ENCODE measurements around the gene PIK3CB.
"Not testable (repeated sequence)": the region's sequence is repeated elsewhere in the genome, so short reads cannot be mapped to it uniquely, and the experiment has no call there.

The PIK3CB gene

GRCh38 chr3:138803006-138803653, 31.6 kb downstream of the PIK3CB start:
- no peak overlapping the region for H2AFZ ChIP-seq (ENCODE audit: low read length, unreplicated experiment)
- H3K27ac ChIP-seq (ENCODE audit: low read depth, low read length) = no peak overlapping the region
- no peaks in the 10 kb centered on the region for H3K4me1 ChIP-seq (ENCODE audit: control insufficient read depth, insufficient read depth, low read length, unreplicated experiment)
- no peaks in the 10 kb centered on the region for H3K27me3 ChIP-seq (ENCODE audit: insufficient read depth, low read length)
- H3K79me2 ChIP-seq (ENCODE audit: control insufficient read depth, insufficient read depth, low read length, unreplicated experiment) = peaks cover 24% of the 10 kb centered on the region
- no peak overlapping the region for H3K4me3 ChIP-seq (ENCODE audit: low read depth, low read length)
- H3K36me3 ChIP-seq (ENCODE audit: insufficient read depth, low read length) = no peaks in the 10 kb centered on the region

- H3K4me1 ChIP-seq (ENCODE audit: control insufficient read depth, insufficient read depth, low read length, unreplicated experiment); H3K36me3 ChIP-seq (ENCODE audit: insufficient read depth, low read length); H3K27me3 ChIP-seq (ENCODE audit: insufficient read depth, low read length); H3K4me3 ChIP-seq (ENCODE audit: low read depth, low read length); H2AFZ ChIP-seq (ENCODE audit: low read length, unreplicated experiment); H3K27ac ChIP-seq (ENCODE audit: low read depth, low read length): not testable (repeated sequence)
- peaks cover 21% of the 10 kb centered on the region for H3K79me2 ChIP-seq (ENCODE audit: control insufficient read depth, insufficient read depth, low read length, unreplicated experiment)
Observed at GRCh38 chr3:138802223-138802622, 32.5 kb downstream of the PIK3CB start.

GRCh38 chr3:138801792-138802191, 32.9 kb downstream of the PIK3CB start:
- no peaks in the 10 kb centered on the region for H3K27me3 ChIP-seq (ENCODE audit: insufficient read depth, low read length)
- H2AFZ ChIP-seq (ENCODE audit: low read length, unreplicated experiment) = no peak overlapping the region
- no peak overlapping the region for H3K27ac ChIP-seq (ENCODE audit: low read depth, low read length)
- H3K36me3 ChIP-seq (ENCODE audit: insufficient read depth, low read length) = no peaks in the 10 kb centered on the region
- H3K79me2 ChIP-seq (ENCODE audit: control insufficient read depth, insufficient read depth, low read length, unreplicated experiment) = peaks cover 21% of the 10 kb centered on the region
- no peak overlapping the region for H3K4me3 ChIP-seq (ENCODE audit: low read depth, low read length)
- H3K4me1 ChIP-seq (ENCODE audit: control insufficient read depth, insufficient read depth, low read length, unreplicated experiment) = no peaks in the 10 kb centered on the region

GRCh38 chr3:138800248-138800647, 34.5 kb downstream of the PIK3CB start:
- Histone ChIP-seq H3K27me3 (ENCODE audit: insufficient read depth, low read length) (no peaks in the 10 kb centered on the region), H3K4me3 (ENCODE audit: low read depth, low read length) (no peak overlapping the region), H2AFZ (ENCODE audit: low read length, unreplicated experiment) (no peak overlapping the region), H3K79me2 (ENCODE audit: control insufficient read depth, insufficient read depth, low read length, unreplicated experiment) (peaks cover 19% of the 10 kb centered on the region), H3K4me1 (ENCODE audit: control insufficient read depth, insufficient read depth, low read length, unreplicated experiment) (no peaks in the 10 kb centered on the region), H3K27ac (ENCODE audit: low read depth, low read length) (no peak overlapping the region), H3K36me3 (ENCODE audit: insufficient read depth, low read length) (no peaks in the 10 kb centered on the region)

- H3K36me3 ChIP-seq (ENCODE audit: insufficient read depth, low read length) = no peaks in the 10 kb centered on the region
- H3K27ac ChIP-seq (ENCODE audit: low read depth, low read length) = no peak overlapping the region
- no peaks in the 10 kb centered on the region for H3K27me3 ChIP-seq (ENCODE audit: insufficient read depth, low read length)
- no peak overlapping the region for H3K4me3 ChIP-seq (ENCODE audit: low read depth, low read length)
- no peaks in the 10 kb centered on the region for H3K4me1 ChIP-seq (ENCODE audit: control insufficient read depth, insufficient read depth, low read length, unreplicated experiment)
- H2AFZ ChIP-seq (ENCODE audit: low read length, unreplicated experiment) = no peak overlapping the region
- H3K79me2 ChIP-seq (ENCODE audit: control insufficient read depth, insufficient read depth, low read length, unreplicated experiment) = peaks cover 19% of the 10 kb centered on the region
Observed at GRCh38 chr3:138799822-138800221, 34.9 kb downstream of the PIK3CB start.

GRCh38 chr3:138797508-138798038, 37.2 kb downstream of the PIK3CB start:
- no peaks in the 10 kb centered on the region for H3K27me3 ChIP-seq (ENCODE audit: insufficient read depth, low read length)
- no peak overlapping the region for H2AFZ ChIP-seq (ENCODE audit: low read length, unreplicated experiment)
- peaks cover 11% of the 10 kb centered on the region for H3K79me2 ChIP-seq (ENCODE audit: control insufficient read depth, insufficient read depth, low read length, unreplicated experiment)
- H3K4me3 ChIP-seq (ENCODE audit: low read depth, low read length) = no peak overlapping the region
- no peak overlapping the region for H3K27ac ChIP-seq (ENCODE audit: low read depth, low read length)
- no peaks in the 10 kb centered on the region for H3K4me1 ChIP-seq (ENCODE audit: control insufficient read depth, insufficient read depth, low read length, unreplicated experiment)
- H3K36me3 ChIP-seq (ENCODE audit: insufficient read depth, low read length) = no peaks in the 10 kb centered on the region

GRCh38 chr3:138796761-138797160, 38.0 kb downstream of the PIK3CB start:
- no peak overlapping the region for H3K4me3 ChIP-seq (ENCODE audit: low read depth, low read length)
- no peaks in the 10 kb centered on the region for H3K36me3 ChIP-seq (ENCODE audit: insufficient read depth, low read length)
- no peak overlapping the region for H3K27ac ChIP-seq (ENCODE audit: low read depth, low read length)
- H2AFZ ChIP-seq (ENCODE audit: low read length, unreplicated experiment) = no peak overlapping the region
- H3K27me3 ChIP-seq (ENCODE audit: insufficient read depth, low read length) = no peaks in the 10 kb centered on the region
- H3K4me1 ChIP-seq (ENCODE audit: control insufficient read depth, insufficient read depth, low read length, unreplicated experiment) = no peaks in the 10 kb centered on the region
- H3K79me2 ChIP-seq (ENCODE audit: control insufficient read depth, insufficient read depth, low read length, unreplicated experiment) = peaks cover 9% of the 10 kb centered on the region

- H2AFZ ChIP-seq (ENCODE audit: low read length, unreplicated experiment) = no peak overlapping the region
Observed at GRCh38 chr3:138786788-138787271, 47.9 kb downstream of the PIK3CB start.

GRCh38 chr3:138785951-138786350, 48.8 kb downstream of the PIK3CB start:
- Histone ChIP-seq H3K4me3 (ENCODE audit: low read depth, low read length) (no peak overlapping the region), H3K27ac (ENCODE audit: low read depth, low read length) (no peak overlapping the region), H3K36me3 (ENCODE audit: insufficient read depth, low read length) (peaks cover 4% of the 10 kb centered on the region; the same call in 1 of the 2 replicates), H3K4me1 (ENCODE audit: control insufficient read depth, insufficient read depth, low read length, unreplicated experiment) (no peaks in the 10 kb centered on the region), H3K79me2 (ENCODE audit: control insufficient read depth, insufficient read depth, low read length, unreplicated experiment) (peaks cover 6% of the 10 kb centered on the region), H2AFZ (ENCODE audit: low read length, unreplicated experiment) (no peak overlapping the region), H3K27me3 (ENCODE audit: insufficient read depth, low read length) (no peaks in the 10 kb centered on the region)

More at GRCh38 chr3:138786788-138787271, 47.9 kb downstream of the PIK3CB start:
- H3K27me3 ChIP-seq (ENCODE audit: insufficient read depth, low read length) = no peaks in the 10 kb centered on the region
- no peak overlapping the region for H3K4me3 ChIP-seq (ENCODE audit: low read depth, low read length)
- peaks cover 4% of the 10 kb centered on the region; the same call in 1 of the 2 replicates for H3K36me3 ChIP-seq (ENCODE audit: insufficient read depth, low read length)
- H3K4me1 ChIP-seq (ENCODE audit: control insufficient read depth, insufficient read depth, low read length, unreplicated experiment) = no peaks in the 10 kb centered on the region
- no peak overlapping the region for H3K27ac ChIP-seq (ENCODE audit: low read depth, low read length)
- peaks cover 6% of the 10 kb centered on the region for H3K79me2 ChIP-seq (ENCODE audit: control insufficient read depth, insufficient read depth, low read length, unreplicated experiment)

GRCh38 chr3:138785362-138785857, 49.3 kb downstream of the PIK3CB start:
- not testable (repeated sequence) for H3K79me2 ChIP-seq (ENCODE audit: control insufficient read depth, insufficient read depth, low read length, unreplicated experiment)

GRCh38 chr3:138782755-138783154, 52.0 kb downstream of the PIK3CB start:
- no peaks in the 10 kb centered on the region for H3K4me1 ChIP-seq (ENCODE audit: control insufficient read depth, insufficient read depth, low read length, unreplicated experiment)
- H3K27ac ChIP-seq (ENCODE audit: low read depth, low read length) = no peak overlapping the region

More at GRCh38 chr3:138785362-138785857, 49.3 kb downstream of the PIK3CB start:
- H3K4me3 ChIP-seq (ENCODE audit: low read depth, low read length); H3K27me3 ChIP-seq (ENCODE audit: insufficient read depth, low read length); H3K36me3 ChIP-seq (ENCODE audit: insufficient read depth, low read length); H3K4me1 ChIP-seq (ENCODE audit: control insufficient read depth, insufficient read depth, low read length, unreplicated experiment); H2AFZ ChIP-seq (ENCODE audit: low read length, unreplicated experiment); H3K27ac ChIP-seq (ENCODE audit: low read depth, low read length): not testable (repeated sequence)

More at GRCh38 chr3:138782755-138783154, 52.0 kb downstream of the PIK3CB start:
- Histone ChIP-seq H3K27me3 (ENCODE audit: insufficient read depth, low read length) (no peaks in the 10 kb centered on the region), H2AFZ (ENCODE audit: low read length, unreplicated experiment) (no peak overlapping the region), H3K36me3 (ENCODE audit: insufficient read depth, low read length) (peaks cover 4% of the 10 kb centered on the region; the same call in 1 of the 2 replicates), H3K79me2 (ENCODE audit: control insufficient read depth, insufficient read depth, low read length, unreplicated experiment) (peaks cover 11% of the 10 kb centered on the region), H3K4me3 (ENCODE audit: low read depth, low read length) (no peak overlapping the region)
